ENCODE results near the gene UBE2H. TPM values are rescaled to one million over a fixed set of nuclear protein-coding genes. Genes with fewer than 3 reads are reported as not detected.
"Not testable (repeated sequence)": the region's sequence is repeated elsewhere in the genome, so short reads cannot be mapped to it uniquely, and the experiment has no call there.

UBE2H gene
- total RNA-seq, 2 experiments from 2014 or later = 30.0 to 33.3 TPM

DNA sequence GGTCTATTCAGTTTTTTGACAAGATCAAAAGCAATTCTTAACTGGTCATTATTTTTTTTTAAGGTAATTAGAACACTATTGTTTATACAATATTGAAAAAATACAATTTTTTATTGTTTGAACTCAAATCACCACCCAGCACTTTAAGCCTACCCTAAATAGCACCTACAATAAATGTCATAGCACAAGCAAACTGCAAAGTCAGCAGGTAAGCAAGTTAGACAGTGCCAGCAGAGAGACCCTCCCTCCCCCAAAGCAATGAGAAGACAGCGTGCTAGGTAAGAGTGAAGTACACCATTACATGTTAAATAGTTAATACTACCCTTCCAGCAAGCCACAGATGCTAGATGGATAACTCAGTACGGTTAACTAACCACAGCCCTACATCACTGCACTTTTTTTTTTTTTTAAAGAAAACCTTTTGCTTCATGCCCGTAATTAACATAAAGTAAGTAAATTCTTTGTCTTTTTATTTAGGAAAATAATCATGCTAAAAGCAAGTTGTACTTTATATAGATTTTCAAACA, 120.0 kb downstream of the UBE2H start:
- CTCF ChIA-PET = no interaction called here
- H3K4me1 Mint-ChIP-seq (ENCODE audit: low read depth) = peaks cover 12% of the 10 kb centered on the region
- no peaks in the 10 kb centered on the region for H3K27me3 Mint-ChIP-seq (ENCODE audit: low read depth)
- H3K36me3 Mint-ChIP-seq (ENCODE audit: low read depth) = peaks cover 7% of the 10 kb centered on the region
- no peak overlapping the region for H3K27ac Mint-ChIP-seq
- DNase-seq (no peak), ATAC-seq (no peak)
- H3K4me3 Mint-ChIP-seq = no peak overlapping the region
- H3K9me3 Mint-ChIP-seq (ENCODE audit: insufficient read depth) = no peaks in the 10 kb centered on the region
- POLR2A ChIA-PET = no interaction called here

DNA sequence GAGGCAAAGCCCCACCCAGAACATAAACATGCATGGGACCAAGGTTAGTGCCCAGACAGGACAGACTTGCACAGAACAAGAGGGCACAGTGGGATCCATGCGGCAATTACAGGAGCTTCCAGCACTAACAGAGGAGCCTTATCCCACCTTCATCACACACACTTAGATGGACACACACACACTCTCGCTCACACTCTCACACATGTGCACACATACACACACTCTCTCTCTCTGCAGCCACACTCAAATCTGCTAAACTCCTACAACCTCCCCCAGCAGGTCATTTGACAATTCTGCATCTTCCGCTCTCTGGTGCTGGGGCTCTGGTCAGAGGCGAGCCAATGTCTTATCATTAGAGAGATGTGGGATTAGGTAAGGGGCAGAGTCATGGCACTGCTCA, 120.5 kb downstream of the UBE2H start:
- CTCF ChIA-PET = interaction anchor here (3.7 kb wide), 1 partner anchor 179 kb away, joined by 61 read pairs; no protein-coding TSS in a partner anchor
- H3K27ac Mint-ChIP-seq = no peak overlapping the region
- DNase-seq = no peak
- peaks cover 7% of the 10 kb centered on the region for H3K36me3 Mint-ChIP-seq (ENCODE audit: low read depth)
- no peak for ATAC-seq
- no peak overlapping the region for H3K4me3 Mint-ChIP-seq
- no peaks in the 10 kb centered on the region for H3K27me3 Mint-ChIP-seq (ENCODE audit: low read depth)
- peaks cover 12% of the 10 kb centered on the region for H3K4me1 Mint-ChIP-seq (ENCODE audit: low read depth)
- H3K9me3 Mint-ChIP-seq (ENCODE audit: insufficient read depth) = no peaks in the 10 kb centered on the region
- POLR2A ChIA-PET = no interaction called here

DNA sequence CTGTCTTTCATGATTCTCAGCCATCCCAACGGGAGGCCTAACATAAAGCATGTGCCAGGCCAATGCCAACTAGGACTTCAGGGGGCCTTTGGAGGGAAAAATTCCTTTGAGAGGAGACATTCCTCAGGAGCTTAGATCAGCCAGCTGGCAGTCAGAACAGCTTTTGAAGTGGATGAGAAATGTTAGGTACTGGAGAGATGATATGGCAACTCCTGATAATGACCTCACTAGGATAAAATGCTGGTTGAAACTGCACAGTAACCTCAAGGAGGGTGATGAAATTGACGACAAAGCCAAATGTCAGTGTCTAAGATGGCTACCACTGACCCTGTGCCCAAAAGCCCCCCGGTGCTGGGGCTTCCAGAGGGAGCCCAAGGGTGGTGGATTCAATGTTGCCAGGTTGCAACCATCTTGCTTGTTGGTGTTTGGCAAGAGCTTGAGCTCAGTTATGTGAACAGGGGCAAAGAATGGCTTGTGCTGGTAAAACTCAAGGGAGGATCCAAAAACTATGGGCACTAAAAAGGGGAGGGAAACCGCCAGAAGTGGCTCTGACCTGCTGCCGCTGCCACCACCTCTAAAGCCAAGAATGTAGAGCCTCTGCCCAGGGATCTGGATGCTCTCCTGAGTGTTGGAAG, 121.2 kb downstream of the UBE2H start:
- CTCF ChIA-PET = interaction anchor here (2.6 to 3.7 kb wide), 2 partner anchors 38 to 180 kb away, joined by 12 to 61 read pairs; no protein-coding TSS in a partner anchor
- ATAC-seq = no peak
- Mint-ChIP-seq H3K4me1 (ENCODE audit: low read depth) (peaks cover 12% of the 10 kb centered on the region), H3K27ac (no peak overlapping the region), H3K9me3 (ENCODE audit: insufficient read depth) (no peaks in the 10 kb centered on the region), H3K27me3 (ENCODE audit: low read depth) (no peaks in the 10 kb centered on the region), H3K36me3 (ENCODE audit: low read depth) (peaks cover 7% of the 10 kb centered on the region), H3K4me3 (no peak overlapping the region)
- DNase-seq = no peak
- POLR2A ChIA-PET = no interaction called here

DNA sequence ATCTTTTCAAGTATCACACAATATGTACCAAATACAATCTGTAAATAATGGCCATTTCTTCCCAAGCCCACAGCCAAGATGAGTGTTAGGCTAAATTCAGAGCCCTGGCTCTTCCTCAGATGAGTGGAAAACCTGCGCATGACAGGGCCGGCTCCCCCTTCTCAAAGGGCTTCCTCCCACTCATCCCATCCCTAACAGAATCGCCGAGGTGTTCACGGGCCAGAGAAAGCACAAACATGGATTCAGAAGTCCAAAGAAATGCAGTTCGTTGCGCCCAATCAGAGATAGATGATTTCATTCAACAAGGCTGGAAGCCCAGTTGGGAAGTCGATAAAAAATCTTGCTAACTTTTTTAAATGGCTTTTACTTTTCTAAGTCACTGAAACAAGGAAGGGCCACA, 121.8 kb downstream of the UBE2H start:
- DNase-seq (no peak), ATAC-seq (no peak)
- ChIA-PET CTCF (interaction anchor here (0.7 to 3.7 kb wide), 15 partner anchors 11 to 321 kb away, joined by 3 to 61 read pairs (median 6); no protein-coding TSS in a partner anchor), POLR2A (interaction anchor here (2.1 kb wide), 1 partner anchor 121 kb away, joined by 6 read pairs; no protein-coding TSS in a partner anchor)
- no peak overlapping the region for H3K27ac Mint-ChIP-seq
- peaks cover 7% of the 10 kb centered on the region for H3K36me3 Mint-ChIP-seq (ENCODE audit: low read depth)
- H3K4me3 Mint-ChIP-seq = no peak overlapping the region
- H3K9me3 Mint-ChIP-seq (ENCODE audit: insufficient read depth) = no peaks in the 10 kb centered on the region
- peaks cover 15% of the 10 kb centered on the region for H3K4me1 Mint-ChIP-seq (ENCODE audit: low read depth)
- no peaks in the 10 kb centered on the region for H3K27me3 Mint-ChIP-seq (ENCODE audit: low read depth)

DNA sequence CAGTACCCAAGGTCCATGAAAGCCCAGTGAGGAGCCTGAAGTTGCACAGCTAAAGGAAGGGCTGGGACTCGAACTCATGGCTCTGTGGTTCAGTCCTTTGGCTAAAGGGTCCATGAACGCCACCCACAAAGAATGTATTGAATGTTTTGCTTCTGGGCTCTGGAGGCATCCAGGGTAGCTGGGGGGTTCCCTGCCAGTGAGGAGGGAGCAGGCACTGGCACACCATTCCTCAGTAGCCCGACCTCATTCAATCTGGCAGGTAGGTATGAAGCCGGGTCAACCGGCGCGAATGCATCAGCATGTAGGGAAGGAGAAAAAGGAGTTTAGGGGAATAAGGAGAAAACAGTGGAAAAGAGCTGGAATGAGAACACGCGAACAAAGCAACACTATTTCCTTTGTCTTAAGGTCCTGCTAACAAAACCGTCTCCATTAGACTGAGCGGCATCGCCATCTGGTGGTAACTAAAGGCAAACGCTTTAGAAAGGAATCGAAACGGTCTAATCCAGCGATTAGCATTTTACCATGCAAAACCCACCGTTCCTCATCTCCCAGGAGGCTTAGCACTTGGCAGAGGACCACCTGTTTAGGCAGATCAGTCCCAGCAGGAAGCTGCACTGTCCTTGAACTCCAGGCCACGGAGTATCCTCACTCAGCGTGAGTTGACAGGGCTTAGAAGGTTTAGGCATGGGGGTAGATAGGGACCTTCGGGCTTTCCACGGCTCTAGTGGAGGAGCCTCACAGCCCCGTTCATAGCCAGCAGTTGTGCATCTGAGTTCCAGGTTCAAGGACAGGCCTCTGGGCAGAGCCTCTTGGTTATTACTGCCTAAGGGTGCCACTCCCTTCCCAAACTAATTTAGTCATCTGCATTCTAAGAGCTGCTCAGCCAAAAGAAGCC, 122.8 kb downstream of the UBE2H start:
- peaks cover 7% of the 10 kb centered on the region for H3K36me3 Mint-ChIP-seq (ENCODE audit: low read depth)
- H3K27ac Mint-ChIP-seq = no peak overlapping the region
- no peaks in the 10 kb centered on the region for H3K27me3 Mint-ChIP-seq (ENCODE audit: low read depth)
- POLR2A ChIA-PET = interaction anchor here (0.6 to 2.1 kb wide), 2 partner anchors 122 to 209 kb away, joined by 3 to 6 read pairs; no protein-coding TSS in a partner anchor
- ATAC-seq (no peak), DNase-seq (peak; percentile 77)
- CTCF ChIA-PET = interaction anchor here (0.6 to 3.7 kb wide), 38 partner anchors 8 to 529 kb away, joined by 3 to 61 read pairs (median 4); no protein-coding TSS in a partner anchor
- peak overlapping the region; percentile 39 for H3K4me3 Mint-ChIP-seq
- H3K9me3 Mint-ChIP-seq (ENCODE audit: insufficient read depth) = no peaks in the 10 kb centered on the region
- H3K4me1 Mint-ChIP-seq (ENCODE audit: low read depth) = peaks cover 18% of the 10 kb centered on the region

DNA sequence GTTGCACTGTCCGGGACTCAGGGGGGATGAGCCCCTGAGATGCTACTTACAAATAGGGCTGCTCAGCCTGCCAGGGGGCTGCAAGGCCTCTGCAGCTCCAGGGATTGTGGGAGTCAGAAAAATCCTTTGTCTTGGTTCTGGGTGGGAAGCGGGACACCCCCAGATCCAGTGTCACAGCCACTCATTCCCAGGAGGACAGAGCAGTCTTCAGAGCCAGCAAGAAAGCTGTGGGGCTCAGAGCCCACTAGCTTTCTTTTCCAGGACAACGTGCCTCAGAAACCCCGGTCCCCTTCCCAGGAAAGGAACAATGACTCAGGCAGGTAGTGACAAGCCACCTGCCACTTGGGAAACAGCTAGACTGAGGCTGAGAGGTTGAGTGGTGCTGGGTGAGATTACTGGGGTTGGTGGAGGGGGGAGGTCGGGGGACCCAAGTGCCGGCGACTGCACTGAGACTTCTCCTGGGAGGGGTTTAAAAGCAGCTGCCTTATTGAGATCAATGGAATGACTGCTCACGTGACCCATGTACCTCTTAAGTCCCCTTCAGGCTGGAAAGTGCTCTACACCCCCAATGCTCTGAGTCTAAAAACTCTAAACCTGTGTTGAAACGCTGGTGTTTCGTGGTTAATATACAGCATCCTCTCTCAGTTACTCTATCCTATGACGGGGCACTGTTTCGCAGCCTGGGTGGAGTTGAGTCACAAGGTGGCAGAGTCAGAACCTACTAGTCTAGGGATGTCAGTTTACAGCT, 123.6 kb downstream of the UBE2H start:
- no peak for ATAC-seq
- Mint-ChIP-seq H3K36me3 (ENCODE audit: low read depth) (peaks cover 2% of the 10 kb centered on the region), H3K27ac (no peak overlapping the region), H3K4me1 (ENCODE audit: low read depth) (peaks cover 26% of the 10 kb centered on the region), H3K9me3 (ENCODE audit: insufficient read depth) (no peaks in the 10 kb centered on the region), H3K27me3 (ENCODE audit: low read depth) (no peaks in the 10 kb centered on the region), H3K4me3 (peak overlapping the region; percentile 22)
- ChIA-PET POLR2A (interaction anchor here (0.6 to 2.1 kb wide), 2 partner anchors 123 to 208 kb away, joined by 3 to 6 read pairs; no protein-coding TSS in a partner anchor), CTCF (interaction anchor here (0.9 to 3.7 kb wide), 30 partner anchors 9 to 528 kb away, joined by 3 to 61 read pairs (median 5); no protein-coding TSS in a partner anchor)
- DNase-seq = peak; percentile 62

DNA sequence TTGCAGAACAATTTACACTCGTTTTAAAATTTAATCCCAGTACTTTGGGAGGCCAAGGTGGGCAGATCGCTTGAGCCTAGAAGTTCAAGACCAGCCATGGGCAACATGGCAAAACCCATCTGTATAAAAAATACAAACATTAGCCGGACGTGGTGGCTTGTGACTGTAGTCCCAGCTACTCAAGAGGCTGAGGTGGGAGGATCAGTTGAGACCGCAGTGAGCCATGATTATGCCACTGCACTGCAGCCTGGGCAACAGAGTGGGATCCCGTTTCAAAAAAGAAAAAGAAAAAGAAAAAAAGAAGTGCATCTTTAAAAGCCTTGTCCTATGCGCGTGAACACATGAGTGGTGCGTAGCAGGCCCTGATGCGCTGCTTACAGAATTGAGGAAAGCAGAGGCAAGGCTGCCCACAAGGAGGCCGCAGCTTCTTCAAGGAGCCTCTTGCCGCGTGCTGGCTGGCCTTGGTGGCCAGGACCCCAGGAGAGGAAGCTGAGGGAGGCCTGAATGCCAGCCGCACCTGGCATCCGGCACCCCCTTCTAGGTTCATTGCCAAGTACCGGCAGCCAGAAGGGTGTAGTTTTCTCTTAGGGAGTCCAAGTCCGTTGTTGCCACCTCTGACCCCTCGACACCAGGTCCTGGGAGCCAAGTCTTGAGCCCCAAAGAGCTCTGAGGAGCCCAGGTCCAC, 124.5 kb downstream of the UBE2H start:
- ChIA-PET POLR2A (no interaction called here), CTCF (interaction anchor here (1.0 to 3.7 kb wide), 8 partner anchors 13 to 460 kb away, joined by 3 to 61 read pairs (median 12); no protein-coding TSS in a partner anchor)
- Mint-ChIP-seq H3K27me3 (ENCODE audit: low read depth) (no peaks in the 10 kb centered on the region), H3K4me3 (no peak overlapping the region), H3K27ac (no peak overlapping the region), H3K36me3 (ENCODE audit: low read depth) (peaks cover under 1% of the 10 kb centered on the region), H3K9me3 (ENCODE audit: insufficient read depth) (no peaks in the 10 kb centered on the region), H3K4me1 (ENCODE audit: low read depth) (peaks cover 26% of the 10 kb centered on the region)
- ATAC-seq (no peak), DNase-seq (no peak)

DNA sequence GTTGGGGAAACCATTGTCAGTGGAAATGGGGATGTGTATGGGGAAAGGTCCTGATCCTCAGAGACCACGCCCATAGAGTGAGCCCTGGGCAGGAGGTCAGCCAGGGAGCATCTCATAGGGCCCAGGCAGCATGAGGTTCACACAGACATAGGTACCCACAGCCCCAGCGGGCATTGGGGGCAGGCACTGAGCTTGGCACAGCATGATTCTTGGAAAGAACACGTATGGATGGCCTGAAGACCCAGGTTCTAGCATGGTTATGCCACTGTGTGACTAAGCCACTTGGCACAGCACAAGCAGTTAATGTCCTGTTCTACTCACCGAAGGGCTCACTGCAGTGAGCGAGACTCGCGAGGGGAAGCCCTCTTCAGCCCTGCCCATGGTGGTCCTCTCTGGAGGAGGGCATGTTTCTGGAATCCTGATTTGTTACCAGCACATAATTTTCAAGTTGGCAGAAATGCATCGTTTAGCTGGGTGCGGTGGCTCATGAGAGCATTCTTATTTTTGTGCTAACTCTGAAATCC, 125.2 kb downstream of the UBE2H start:
- no peaks in the 10 kb centered on the region for H3K36me3 Mint-ChIP-seq (ENCODE audit: low read depth)
- H3K27me3 Mint-ChIP-seq (ENCODE audit: low read depth) = no peaks in the 10 kb centered on the region
- H3K4me3 Mint-ChIP-seq = no peak overlapping the region
- ChIA-PET CTCF (interaction anchor here (0.8 to 3.0 kb wide), 3 partner anchors 13 to 460 kb away, joined by 3 to 13 read pairs (median 4); no protein-coding TSS in a partner anchor), POLR2A (no interaction called here)
- no peak for ATAC-seq
- DNase-seq = no peak
- H3K9me3 Mint-ChIP-seq (ENCODE audit: insufficient read depth) = no peaks in the 10 kb centered on the region
- H3K4me1 Mint-ChIP-seq (ENCODE audit: low read depth) = peaks cover 26% of the 10 kb centered on the region
- no peak overlapping the region for H3K27ac Mint-ChIP-seq

DNA sequence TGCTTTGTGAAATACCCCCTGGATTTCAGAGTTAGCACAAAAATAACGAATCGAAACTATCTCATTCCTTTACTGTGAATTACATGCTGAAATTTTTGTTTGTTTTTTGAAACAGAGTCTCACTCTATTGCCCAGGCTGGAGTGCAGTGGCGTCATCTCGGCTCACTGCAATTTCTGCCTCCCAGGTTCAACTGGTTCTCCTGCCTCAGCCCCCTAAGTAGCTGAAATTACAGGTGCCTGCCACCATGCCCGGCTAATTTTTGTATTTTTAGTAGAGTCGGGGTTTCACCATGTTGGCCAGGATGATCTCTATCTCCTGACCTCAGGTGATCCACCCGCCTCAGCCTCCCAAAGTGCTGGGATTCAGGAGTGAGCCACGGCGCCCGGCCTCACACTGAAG, 125.9 kb downstream of the UBE2H start:
- CTCF ChIA-PET = interaction anchor here (0.8 to 2.9 kb wide), 3 partner anchors 14 to 459 kb away, joined by 3 to 24 read pairs (median 4); no protein-coding TSS in a partner anchor
- DNase-seq; ATAC-seq; H3K9me3 Mint-ChIP-seq (ENCODE audit: insufficient read depth); POLR2A ChIA-PET; H3K27me3 Mint-ChIP-seq (ENCODE audit: low read depth); H3K36me3 Mint-ChIP-seq (ENCODE audit: low read depth); H3K4me3 Mint-ChIP-seq; H3K27ac Mint-ChIP-seq: not testable (repeated sequence)
- H3K4me1 Mint-ChIP-seq (ENCODE audit: low read depth) = peaks cover 26% of the 10 kb centered on the region

DNA sequence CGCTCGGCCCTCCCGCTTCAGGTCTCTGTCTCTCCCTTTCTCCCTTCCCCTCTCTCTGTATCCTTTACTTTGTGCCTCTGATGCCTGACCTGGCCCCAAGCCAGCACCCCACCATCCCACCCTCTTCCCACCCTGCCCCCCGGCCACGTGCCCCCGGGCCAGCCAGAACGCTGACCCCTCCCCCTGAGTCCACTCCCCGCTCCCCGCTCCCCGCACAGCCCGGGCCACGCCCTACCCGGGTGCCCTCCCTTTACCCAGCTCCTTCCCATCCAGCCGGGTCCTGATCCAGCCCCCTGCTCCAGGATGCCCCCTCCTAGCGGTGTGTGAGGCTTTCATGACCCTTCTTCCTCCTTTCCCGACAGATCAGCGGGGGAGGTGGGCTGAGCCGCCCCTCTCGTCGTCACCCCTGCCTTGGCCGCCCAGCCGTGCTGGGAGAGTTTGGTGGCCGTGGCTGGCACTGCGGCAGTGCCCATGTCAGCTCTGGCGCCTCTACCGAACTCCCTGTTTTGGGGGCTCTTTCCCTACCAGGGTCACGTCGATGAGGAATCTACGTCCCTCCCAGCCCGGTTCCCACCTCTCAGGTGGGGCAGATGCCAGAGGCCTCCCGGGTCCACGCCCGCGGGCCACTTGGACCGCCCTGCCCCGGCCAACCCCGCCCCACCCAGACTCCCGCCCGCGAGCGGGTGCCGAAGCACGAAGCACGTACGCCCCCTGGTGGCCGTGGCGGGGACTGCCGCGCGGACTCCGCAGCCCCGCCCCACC, 127.4 kb downstream of the UBE2H start:
- Mint-ChIP-seq H3K9me3 (ENCODE audit: insufficient read depth) (no peaks in the 10 kb centered on the region), H3K36me3 (ENCODE audit: low read depth) (no peaks in the 10 kb centered on the region), H3K4me1 (ENCODE audit: low read depth) (peaks cover 26% of the 10 kb centered on the region), H3K27me3 (ENCODE audit: low read depth) (no peaks in the 10 kb centered on the region), H3K4me3 (peak overlapping the region; percentile 89), H3K27ac (peak overlapping the region; percentile 89)
- DNase-seq (peak; percentile 92), ATAC-seq (peak; percentile 85)
- ChIA-PET POLR2A (interaction anchor here (0.7 to 1.1 kb wide), 3 partner anchors 44 to 458 kb away, joined by 3 read pairs; no protein-coding TSS in a partner anchor), CTCF (interaction anchor here (0.6 to 2.9 kb wide), 53 partner anchors 8 to 607 kb away, joined by 3 to 24 read pairs (median 4); partner anchors contain the start of genes NRF1 and STRIP2)

Measured in activated CD8-positive, alpha-beta T cell treated with anti-CD3 and anti-CD28 coated beads, Interleukin-2, amount 10 ng/mL, durations not matched to agents 7 days and 5 days (primary cell).